HEK293 (cell line): Measurements from ENCODE around the gene UCK2.

ENCODE experiments used
- CTCF ChIP-seq: fragments of 450-650 bp; formaldehyde crosslinking; IDR thresholded peaks from 2 replicates; pipeline ENCODE4 v1.5.1; 2016; ENCODE audit warnings: missing biosample characterization, missing genetic modification characterization
- ZNF24 ChIP-seq: fragments of 450-650 bp; formaldehyde crosslinking; IDR thresholded peaks from 2 replicates; pipeline ENCODE4 v1.5.1; 2016; ENCODE audit warnings: missing biosample characterization, missing genetic modification characterization

- TF ChIP-seq CTCF (tag by site-specific recombination) (peak; percentile 53), ZNF24 (no peak)
Measured at GRCh38 chr1:165928075-165928731, 100.8 kb downstream of the UCK2 start.
